HepG2 (cell line): Measurements from ENCODE around the gene MFNG.

Experiments
- HOXA9 ChIP-seq: sonication (generic); formaldehyde crosslinking; IDR thresholded peaks from 2 replicates; pipeline ENCODE4 v1.8.1; 2022; ENCODE audit warnings: missing genetic modification reagents, mild to moderate bottlenecking, moderate library complexity, borderline replicate concordance
- NFE2L2 ChIP-seq: fragments of 150-350 bp; IDR thresholded peaks from 2 replicates; pipeline ENCODE4 v1.6.1; 2014; ENCODE audit warnings: low read length
- POLR2A ChIP-seq, 2 experiments: IDR thresholded peaks; 2 replicates each; pipeline ENCODE4 v1.6.1; 2011; ENCODE audit warnings: low read depth in 2 of 2, low read length in 2 of 2, mild to moderate bottlenecking in 1 of 2, moderate library complexity in 1 of 2; ENCODE audit not compliant: insufficient read depth in 1 of 2
- RAD21 ChIP-seq: fragments of 450-650 bp; formaldehyde crosslinking; IDR thresholded peaks from 2 replicates; pipeline ENCODE4 v1.5.0; 2020; ENCODE audit warnings: mild to moderate bottlenecking
- SIN3A ChIP-seq: IDR thresholded peaks from 2 replicates; pipeline ENCODE4 v1.6.1; 2011; ENCODE audit warnings: low read depth, mild to moderate bottlenecking, control low read depth, low read length, borderline replicate concordance
- SOX6 ChIP-seq, 2 experiments: fragments of 450-650 bp in 1 of 2; sonication (generic) in 1 of 2; formaldehyde crosslinking in 1 of 2; IDR thresholded peaks; 2 replicates each; pipeline versions ENCODE4 v1.4.0 to v1.6.1; 2017 to 2020; ENCODE audit warnings: antibody characterized with exemption in 1 of 2, mild to moderate bottlenecking in 1 of 2, missing genetic modification reagents in 1 of 2
- ZNF354B ChIP-seq: sonication (generic); formaldehyde crosslinking; IDR thresholded peaks from 2 replicates; pipeline ENCODE4 v1.8.0; 2022; ENCODE audit warnings: mild to moderate bottlenecking, missing genetic modification reagents
- ZNF768 ChIP-seq: sonication (generic); formaldehyde crosslinking; IDR thresholded peaks from 2 replicates; pipeline ENCODE4 v1.4.0; 2020; ENCODE audit warnings: missing genetic modification reagents
- ZNF841 ChIP-seq: sonication (generic); formaldehyde crosslinking; IDR thresholded peaks from 2 replicates; pipeline ENCODE4 v1.8.1; 2023; ENCODE audit warnings: missing genetic modification reagents, borderline replicate concordance
- TF ChIP-seq, protein P1 (sequence below): sonication (generic); formaldehyde crosslinking; IDR thresholded peaks from 2 replicates; pipeline ENCODE4 v1.5.1; 2020; ENCODE audit warnings: mild to moderate bottlenecking, missing genetic modification reagents, moderate library complexity

DNA sequence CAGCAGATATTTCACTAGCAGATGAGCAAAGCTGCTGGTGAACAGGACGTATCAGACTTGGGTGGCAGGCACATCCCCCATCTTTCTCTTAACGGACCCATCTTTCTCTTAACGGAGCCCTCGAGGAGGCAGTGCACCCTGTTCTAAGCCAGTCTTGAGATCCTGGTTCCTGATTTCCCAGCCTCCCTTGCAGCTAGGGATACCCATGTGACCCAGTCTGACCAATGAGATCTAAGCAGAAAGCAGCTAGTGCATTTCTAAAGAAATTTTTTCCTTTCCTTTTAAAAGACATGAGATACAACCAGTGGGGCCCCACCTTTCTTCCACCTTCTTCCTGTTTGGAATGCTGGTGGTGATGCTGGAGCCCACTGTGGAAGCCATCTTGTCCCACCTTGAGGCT, 45.3 kb downstream of the MFNG start:
- TF ChIP-seq RAD21 (no peak), ZNF768 (CRISPR knock-in tag) (no peak), SOX6 (IDR thresholded peaks at IDR 0.05) (no peak), SOX6 (CRISPR knock-in tag; IDR thresholded peaks at IDR 0.05) (no peak), NFE2L2 (no peak), SIN3A (no peak), ZNF841 (CRISPR knock-in tag) (no peak), HOXA9 (CRISPR knock-in tag) (no peak), ZNF354B (CRISPR knock-in tag) (no peak), POLR2A (IDR thresholded peaks at IDR 0.05; ENCODE audit: insufficient read depth in 1 of 2, low read depth in 2 of 2, low read length in 2 of 2) (no peak)
- TF ChIP-seq, protein P1, sequence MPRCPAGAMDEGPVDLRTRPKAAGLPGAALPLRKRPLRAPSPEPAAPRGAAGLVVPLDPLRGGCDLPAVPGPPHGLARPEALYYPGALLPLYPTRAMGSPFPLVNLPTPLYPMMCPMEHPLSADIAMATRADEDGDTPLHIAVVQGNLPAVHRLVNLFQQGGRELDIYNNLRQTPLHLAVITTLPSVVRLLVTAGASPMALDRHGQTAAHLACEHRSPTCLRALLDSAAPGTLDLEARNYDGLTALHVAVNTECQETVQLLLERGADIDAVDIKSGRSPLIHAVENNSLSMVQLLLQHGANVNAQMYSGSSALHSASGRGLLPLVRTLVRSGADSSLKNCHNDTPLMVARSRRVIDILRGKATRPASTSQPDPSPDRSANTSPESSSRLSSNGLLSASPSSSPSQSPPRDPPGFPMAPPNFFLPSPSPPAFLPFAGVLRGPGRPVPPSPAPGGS, result no peak
